KBM-7 (cell line): ENCODE measurements around the gene APBA3.

Source experiments
- DNase-seq: peaks from one replicate; pipeline ENCODE4 v3.0.0-alpha.2; 2015
- in situ Hi-C: fragments of 300-500 bp; cut with MboI; formaldehyde crosslinking; loops from 2 replicates; pipeline ENCODE4 v1.14.3; 2020; ENCODE audit warnings: low sequenced_read_pairs, low pct_unique_long_range_greater_than_20kb, mixed read lengths

APBA3 gene

GRCh38 chr19:3723883-3724282 is 37.6 kb downstream of the APBA3 start:
- no peak for DNase-seq
- in situ Hi-C loops: no loop called here

GRCh38 chr19:3723110-3723488 is 38.4 kb downstream of the APBA3 start:
- in situ Hi-C loops: no loop called here
- no peak for DNase-seq

DNA sequence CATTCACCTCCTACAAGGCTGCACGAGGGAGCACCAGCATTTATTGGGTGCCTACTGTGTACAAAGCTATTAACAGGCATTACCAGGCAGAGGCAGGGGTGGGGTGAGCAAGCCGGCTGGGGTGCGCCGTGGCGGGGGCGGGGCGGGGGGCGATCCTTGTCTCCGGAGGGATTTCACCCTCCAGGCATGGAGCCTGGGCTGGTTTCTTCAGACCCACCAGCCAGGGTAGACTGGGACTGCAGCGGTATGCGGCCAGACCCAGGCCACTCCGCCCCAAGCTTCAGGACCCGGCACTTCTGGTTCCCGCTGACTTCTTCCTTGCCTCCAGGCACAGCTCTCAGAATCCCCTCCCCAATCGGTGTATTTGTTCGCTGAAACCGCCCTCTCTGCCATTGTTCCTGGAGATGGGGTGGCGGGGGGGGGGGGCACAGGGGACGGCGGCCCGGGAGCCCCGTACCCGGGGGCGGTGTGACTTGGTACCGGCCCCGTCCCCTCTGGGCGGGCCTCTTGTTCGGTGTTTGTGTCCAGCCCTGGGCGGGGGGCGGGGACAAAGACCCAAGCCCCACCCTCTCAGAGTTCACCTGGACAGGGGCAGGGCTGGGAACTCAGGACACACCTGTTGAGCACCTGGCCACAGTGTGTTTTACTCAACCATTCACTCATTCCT is 38.9 kb downstream of the APBA3 start:
- in situ Hi-C loops: no loop called here
- DNase-seq: no peak

- in situ Hi-C loops: no loop called here
- DNase-seq: no peak
Observed at GRCh38 chr19:3721887-3722442, 39.5 kb downstream of the APBA3 start.

DNA sequence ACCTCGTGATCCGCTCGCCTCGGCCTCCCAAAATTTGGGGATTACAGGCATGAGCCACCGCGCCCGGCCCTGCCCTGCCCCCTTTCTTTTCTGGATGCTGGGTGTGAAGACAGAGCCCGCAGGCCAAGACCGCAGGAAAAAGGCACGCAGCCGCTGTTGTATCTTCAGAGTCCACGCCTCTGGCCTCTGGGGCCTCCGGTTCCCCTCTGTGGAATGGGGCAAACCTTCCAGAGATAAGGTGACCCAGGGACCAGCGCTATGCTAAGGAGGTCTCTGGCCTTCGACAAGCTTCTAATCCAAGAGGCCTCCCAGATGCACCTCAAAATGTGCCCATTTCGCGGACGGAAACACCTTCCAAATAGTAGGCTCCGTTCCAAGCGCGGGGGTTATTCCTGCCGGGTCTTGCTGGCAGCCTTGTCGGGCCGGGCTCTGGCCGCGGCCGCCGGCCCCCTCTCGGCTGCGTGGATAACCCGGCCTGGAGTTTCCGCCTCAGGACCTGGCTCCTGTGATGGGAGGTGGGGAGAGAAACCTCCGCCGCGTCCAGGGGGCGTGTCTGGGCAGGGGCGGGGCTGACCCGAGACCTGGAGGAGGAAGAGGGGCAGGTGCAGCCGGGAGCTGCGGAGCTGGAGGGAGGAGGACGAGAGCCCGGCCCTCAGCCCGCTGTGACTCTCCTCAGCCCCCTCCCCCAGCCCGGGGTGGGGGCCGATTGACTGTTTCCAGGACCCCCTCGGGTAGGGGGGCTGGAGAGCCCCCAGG is 40.2 kb downstream of the APBA3 start:
- in situ Hi-C loops: no loop called here
- DNase-seq: peak; percentile 95

- in situ Hi-C loops: no loop called here
- DNase-seq: no peak
Observed at GRCh38 chr19:3720349-3720917, 41.1 kb downstream of the APBA3 start.

DNA sequence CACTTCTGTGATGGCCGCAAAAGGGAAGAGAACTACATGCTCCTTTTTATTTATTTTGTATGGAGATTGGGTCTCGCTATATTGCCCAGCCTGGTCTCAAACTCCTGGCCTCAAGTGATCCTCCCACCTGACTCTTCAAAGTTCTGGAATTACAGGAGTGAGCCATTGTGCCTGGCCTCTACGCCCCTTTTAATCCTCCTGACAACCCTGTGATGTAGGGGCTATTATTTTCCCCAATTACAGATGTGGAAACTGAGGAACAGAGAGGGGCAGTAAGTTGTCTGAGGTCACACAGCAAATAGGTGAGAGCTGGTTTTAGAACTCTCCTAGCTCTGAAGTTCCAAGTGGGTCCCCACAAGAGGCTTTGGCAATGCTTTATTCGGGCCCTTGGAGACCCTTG is 41.6 kb downstream of the APBA3 start:
- in situ Hi-C loops: no loop called here
- no peak for DNase-seq

DNA sequence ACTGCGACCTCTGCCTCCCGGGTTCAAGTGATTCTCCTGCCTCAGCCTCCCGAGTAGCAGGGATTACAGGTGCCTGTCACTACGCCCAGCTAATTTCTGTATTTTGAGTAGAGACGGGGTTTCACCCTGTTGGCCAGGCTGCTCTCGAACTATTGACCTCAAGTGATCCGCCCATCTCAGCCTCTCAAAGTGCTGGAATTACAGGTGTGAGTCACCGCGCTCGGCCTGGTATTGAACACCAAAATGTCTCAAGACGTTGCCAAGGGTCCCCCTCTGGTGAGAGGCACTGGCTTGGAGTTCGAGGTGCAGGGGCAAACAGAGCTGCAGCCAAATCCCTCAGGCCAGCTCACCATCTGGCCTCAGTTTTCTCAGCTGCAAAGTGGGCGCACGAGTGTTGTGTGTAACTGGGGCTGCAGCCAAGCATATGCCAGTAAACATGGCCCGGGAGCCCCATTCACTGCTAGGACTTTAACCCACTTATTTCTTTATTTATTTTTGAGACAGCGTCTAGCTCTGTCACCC is 45.3 kb downstream of the APBA3 start:
- in situ Hi-C loops: no loop called here
- DNase-seq: no peak

DNA sequence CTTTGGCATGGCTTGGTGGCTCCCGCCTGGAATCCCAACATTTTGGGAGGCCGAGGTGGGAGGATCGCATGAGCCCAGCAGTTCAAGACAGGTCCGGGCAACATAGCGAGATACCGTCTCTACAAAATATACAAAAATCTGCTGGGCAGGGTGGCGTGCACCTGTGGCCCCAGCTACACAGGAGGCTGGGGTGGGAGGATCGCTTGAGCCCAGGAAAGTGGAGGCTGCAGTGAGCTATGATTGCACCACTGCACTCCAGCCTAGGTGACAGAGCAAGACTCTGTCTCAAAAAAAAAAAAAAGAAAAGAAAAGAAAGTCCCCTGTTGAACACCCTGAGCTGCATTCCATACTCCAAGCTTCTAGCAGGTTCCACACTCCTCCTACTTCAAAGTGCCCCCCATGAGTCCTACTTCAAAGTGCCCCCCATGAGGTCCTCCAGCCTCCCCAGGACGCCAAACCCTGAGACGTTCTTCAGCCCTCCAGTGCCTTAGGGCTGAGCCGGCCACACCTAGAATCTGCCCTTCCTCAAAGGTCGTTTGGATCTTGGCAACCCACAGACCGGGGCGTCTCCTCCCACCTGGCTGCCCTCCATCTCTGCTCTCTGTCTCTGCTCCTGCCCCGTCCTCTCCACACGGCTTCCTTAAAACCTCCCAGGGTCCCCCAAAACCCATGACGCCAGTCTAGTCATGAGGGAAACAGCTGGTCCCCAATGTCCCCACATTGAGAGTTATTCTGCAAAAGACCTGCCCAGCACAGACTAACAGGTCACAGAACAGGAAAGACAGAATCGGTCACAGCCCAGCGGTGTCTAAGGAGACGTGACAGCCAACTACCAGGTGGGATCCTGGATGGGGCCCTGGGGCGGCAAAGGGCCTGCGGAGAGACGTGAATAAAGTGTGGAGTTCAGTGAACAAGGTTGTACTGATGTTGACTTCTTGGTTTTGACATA is 48.6 kb downstream of the APBA3 start:
- DNase-seq: no peak
- in situ Hi-C loops: no loop called here

DNA sequence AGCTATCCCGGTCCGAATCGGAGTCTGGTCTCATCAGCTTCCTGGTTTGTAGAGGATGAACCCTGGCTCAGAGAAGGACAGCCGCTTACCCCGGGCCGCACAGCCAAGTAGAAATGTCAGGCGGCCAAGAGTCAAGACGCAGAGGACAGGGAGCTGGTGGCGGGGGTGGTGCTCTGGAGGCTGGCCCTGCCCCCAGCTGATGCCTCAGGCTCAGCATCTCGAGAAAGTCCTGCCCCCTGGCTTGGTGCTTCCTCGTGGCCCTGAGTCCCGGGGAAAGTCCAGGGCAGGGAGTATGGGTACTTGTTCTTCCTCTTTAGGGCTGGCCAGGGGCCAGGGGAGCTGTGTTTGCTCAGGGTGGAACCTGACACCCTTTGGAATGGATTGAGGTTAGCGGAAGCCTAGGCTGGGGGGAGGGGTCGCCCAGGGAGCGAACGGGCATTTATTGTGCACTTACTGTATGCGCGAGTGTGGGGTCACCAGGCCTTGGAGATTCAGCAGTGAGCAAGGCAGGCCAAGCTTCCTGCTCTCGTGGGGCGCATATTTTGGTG is 51.2 kb downstream of the APBA3 start:
- DNase-seq: peak; percentile 90
- in situ Hi-C loops: no loop called here

DNA sequence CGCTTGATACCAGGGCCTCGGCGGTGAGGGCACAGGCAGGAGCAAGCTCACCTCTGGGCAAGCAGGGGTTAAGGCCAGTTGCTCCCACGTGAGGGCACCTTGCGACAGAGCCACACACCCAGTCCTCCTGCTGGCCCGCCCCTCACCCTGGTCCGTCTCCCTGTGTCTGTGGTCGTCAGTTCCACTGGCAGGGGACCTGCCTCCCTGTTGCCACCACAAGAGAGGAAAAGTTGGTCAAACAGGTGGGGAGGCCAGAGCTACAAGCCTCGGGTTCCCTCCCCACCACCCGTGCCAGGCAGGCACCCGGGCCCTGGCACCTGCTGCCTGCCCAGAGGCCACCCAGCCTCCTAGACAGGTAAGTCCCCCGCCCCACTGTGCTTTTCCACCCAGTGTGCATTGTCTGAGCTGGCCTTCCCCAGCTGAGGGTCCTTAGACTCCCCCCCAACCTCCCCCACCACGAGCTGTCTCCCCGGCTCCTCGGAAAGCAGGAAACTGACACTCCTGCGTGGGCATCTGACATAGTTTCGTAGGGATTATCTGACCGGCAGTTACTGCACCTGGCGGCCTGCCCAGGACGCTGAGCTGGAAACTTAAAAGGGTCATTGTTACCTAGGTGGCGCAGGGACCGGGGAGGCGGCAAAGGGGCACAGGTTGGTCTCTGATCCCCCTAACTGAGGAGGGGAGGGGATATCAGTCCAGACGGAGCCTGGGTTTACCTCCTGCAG is 53.1 kb downstream of the APBA3 start, which contains the start of gene TJP3:
TSS of gene TJP3 (plus strand) at position 178 of the 725 bp plus-strand sequence. CDS start 20,049 bp downstream, outside the sequence.
- no peak for DNase-seq
- in situ Hi-C loops: no loop called here

DNA sequence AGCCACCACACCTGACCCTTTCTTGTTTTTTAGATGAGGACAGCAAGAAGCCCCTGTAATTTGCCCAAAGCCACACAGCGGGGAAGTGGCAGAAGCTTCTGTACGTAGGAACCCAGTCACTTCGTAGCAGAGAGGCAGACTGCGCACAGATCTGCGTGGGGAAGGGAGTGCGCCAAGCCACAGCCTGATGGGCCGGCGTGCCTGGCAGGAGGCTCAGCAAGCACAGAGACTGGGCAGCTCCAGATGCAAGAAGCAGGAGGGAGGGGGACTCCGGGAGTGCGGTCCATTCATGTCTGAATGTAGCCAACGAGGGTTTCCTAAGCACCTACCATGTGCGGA is 53.7 kb downstream of the APBA3 start:
- no peak for DNase-seq
- in situ Hi-C loops: no loop called here

GRCh38 chr19:3701200-3701599 is 60.3 kb downstream of the APBA3 start:
- in situ Hi-C loops: no loop called here
- no peak for DNase-seq
